CMK (cell line): ENCODE results near the gene KIT.
A peak's percentile ranks its signal among the peaks of the same experiment; 100 is the strongest.

Experiments
- DNase-seq: peaks from one replicate; pipeline ENCODE4 v3.0.0-alpha.2; 2010; ENCODE audit warnings: low read depth

Gene KIT

DNA sequence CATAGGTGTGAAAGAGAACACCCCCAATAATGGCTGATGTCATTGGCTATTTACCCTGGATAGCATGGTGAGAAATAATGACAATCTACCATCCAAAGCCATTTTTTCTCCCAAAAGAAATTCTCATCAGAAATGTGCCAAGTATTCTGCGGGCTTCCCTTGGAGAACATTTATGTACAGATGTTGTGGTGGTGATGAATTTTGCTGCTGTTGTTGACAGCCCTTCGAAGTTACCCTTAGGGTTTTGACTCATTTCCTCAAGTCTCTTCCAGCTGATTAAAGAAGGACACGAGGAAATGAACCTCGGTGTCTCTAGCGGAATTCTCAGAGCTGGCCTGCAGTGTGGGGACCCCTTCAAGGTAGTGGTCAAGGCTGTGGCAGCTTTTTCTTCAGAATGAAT lies 3.4 kb downstream of the KIT start:
- DNase-seq: no peak

DNA sequence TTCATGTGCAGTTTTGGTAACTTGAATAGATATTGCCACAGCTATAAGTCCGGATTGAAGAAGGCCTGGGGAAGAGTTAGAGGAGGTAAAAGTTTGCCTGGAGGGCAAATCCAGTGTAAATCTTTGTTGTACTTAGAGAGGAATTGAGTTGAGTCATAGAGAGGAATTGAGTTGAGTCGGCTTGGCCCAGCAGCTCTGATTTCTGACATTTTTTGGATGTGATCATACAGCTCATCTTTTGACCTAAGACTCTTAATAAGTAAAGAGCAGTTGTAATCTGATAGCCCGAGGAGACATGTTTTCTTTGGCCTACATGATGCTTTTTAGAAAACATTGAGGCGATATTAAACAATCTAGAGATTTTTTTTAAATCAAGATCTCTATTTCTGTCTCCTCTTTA lies 3.9 kb downstream of the KIT start:
- DNase-seq: no peak

DNA sequence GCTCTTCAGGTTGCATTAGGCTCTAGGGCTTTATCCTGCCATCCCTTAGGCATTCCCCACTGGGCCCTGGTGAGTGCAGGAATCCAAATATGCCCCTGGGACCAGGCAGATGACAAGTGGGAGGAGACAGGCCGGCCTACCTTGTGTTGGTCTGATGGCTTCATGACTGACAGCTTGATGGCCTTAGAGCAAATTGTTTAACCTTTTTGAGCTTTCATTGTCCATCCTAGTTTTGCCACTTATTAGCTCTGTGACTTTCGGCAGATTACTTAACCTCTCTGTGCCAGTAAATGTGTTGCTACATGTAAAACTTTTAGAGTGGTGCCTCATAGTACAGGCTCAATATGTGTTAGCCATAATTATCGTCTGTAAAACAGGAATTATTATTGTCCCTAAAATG lies 4.4 kb downstream of the KIT start:
- DNase-seq: no peak

DNA sequence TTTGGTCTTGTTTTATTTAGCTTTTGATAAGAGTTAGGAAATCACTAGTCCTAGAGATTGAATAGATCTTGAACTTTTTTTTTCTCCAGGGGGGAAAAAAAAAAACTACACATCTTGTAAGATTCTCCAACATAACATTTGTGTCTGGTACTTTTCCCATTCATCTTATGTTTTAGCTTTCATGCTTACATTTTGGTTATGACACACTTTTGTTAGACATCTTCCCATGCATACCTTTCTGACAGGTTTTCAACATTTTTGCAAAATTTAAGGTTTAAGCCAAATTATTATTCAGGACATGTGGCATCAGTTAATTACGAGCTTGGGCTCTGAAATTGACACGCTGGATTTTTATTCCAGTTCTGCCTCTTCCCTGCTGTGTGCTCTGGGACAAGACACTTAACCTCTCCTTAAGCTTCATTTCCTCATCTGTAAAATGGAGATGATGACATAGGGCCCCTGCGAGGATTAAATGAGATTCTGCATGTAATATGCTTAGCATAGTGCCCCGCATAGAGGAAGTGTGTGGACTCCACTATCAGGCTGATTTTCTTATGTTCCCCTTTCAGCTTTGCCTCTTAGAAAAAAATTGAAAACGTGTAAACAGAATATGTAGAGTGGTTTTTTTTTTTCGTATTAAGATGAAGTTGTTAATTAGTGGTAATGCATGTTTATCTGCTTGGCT lies 5.3 kb downstream of the KIT start:
- DNase-seq: no peak

DNA sequence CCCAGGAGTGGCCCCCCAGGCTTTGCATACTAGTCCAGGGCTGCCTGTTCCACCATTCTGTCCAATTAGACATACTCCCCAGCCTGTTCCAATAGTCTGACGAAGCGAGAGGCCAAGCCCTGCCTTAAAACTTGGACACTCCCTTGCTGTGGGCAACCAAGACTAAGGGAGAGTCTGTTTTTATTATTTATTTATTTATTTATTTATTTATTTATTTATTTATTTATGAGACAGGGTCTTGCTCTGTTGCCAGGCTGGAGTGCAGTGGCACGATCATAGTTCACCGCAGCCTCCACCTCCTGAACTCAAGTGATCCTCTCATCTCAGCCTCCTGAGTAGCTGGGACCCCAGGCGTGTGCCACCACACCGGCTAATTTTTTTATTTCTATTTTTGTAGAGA lies 6.6 kb downstream of the KIT start:
- no peak for DNase-seq

DNA sequence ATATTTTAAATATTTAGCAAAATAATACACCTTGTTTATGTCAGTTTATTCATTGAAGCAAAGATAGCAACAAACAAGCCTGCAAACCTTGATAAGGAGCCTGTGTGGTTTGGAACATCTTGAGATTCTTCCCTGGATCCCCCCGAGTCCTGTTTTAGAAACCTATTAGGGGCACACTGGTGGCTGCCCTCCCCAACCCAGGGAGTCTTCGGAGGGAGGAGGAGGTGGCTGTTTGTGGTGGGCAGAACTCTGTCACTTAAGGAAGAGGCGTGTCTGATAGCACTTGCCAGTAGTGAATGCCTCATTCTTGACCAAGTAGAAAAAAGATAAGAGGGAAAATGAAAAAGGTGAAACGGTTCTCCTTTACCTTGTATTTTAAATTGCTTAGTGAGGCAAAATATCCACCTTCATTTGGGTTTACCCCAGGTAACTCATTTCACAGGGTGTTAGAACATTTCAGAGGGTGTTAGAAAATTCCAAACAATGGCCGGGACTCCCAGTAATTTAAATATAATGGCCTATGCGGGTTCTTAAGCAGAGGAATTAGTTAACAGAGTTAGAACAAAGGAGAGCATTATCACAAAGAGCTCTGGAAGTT lies 10.4 kb downstream of the KIT start:
- DNase-seq: peak; percentile 64

DNA sequence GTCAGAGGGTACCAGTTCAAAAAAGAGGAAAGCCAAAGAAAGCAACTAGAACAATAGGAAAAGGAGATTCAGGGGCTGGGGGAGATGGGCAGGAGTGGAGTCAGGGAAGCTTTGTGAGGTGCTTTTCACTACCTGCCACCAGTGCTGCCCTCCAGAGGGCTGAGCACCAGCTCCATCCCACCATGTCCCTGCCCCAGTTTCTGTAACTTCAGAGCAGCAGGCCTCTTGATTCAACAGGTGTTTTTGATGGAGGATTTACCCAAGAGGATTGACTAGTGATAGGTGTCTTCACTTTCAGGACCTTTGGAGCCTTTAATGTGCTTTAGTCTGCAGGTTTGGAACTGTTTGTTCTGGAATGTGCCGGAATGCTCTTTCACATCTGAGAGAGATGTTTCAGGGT lies 12.1 kb downstream of the KIT start:
- DNase-seq: no peak

DNA sequence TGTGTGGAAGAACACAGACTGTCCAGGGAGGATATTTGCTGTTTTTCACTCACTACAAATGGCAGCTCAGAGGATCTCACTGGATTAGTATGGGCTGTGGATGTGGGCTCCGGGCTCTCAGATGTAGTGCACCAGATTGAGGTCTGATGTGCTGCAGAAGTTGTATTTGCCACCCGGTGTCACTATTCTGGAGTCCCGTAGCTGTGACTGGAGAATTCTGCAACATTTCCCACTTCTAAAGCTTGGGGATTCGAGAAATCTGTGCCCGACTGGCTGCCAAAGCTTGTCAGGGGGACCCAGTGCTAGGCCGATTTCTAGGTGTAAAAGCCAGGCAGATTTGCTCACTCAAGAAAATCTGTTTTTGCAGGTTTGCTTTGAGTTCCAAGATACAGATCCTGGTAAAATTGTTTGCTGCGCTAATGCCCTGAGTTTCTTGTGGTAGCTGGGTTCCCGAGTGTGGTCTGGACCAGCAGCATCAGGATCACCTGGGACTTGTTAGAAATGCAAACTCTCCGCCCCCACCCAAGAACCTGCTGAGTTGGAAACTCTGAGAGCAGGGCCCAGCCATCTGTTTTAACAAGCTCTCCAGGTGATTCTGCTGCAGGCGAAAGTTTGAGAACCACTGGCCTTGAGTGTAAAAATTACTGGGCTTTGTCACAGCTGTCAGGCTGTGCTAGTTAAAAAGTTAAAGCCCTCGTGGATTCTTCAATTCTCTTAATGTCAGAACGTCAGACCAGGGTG lies 18.1 kb downstream of the KIT start:
- no peak for DNase-seq

DNA sequence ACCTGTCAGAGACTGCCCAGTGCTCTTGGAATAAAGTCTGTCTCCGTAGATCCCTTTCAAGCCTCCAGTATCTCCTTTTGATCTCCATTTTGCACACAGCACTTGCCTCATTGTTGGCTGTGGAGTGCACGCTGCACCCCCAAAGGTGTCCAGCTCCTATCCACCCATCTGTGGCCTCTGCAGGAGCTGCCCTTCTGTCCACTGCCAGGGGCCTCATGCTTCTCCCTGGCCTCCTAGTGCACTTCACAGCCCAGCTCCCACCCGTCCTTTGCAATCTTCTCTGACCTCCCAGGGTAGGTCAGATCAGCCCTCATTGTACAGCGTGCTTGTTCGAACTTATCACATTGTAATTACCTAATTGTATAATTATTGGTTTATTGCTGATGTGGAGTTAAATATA lies 18.9 kb downstream of the KIT start:
- no peak for DNase-seq

DNA sequence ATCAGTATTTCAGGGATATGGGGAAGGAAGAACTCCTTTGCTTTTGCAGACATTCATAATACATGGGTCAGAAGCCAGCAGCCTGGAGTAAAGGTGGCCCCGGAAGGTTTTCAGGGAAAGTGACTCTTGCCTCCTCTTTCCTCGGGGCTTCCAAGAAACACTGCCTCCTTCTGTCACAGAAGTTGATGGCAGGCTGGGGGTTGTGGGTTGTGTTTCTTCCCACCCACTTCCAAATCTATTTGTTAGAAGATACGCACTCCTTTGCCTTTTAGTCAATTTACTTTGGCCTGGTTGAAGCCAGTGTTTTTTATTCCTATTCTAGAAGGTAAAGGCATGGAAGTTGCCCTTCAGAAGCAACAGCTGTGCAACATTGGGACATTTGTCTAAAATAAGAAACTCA lies 19.7 kb downstream of the KIT start:
- DNase-seq: no peak

DNA sequence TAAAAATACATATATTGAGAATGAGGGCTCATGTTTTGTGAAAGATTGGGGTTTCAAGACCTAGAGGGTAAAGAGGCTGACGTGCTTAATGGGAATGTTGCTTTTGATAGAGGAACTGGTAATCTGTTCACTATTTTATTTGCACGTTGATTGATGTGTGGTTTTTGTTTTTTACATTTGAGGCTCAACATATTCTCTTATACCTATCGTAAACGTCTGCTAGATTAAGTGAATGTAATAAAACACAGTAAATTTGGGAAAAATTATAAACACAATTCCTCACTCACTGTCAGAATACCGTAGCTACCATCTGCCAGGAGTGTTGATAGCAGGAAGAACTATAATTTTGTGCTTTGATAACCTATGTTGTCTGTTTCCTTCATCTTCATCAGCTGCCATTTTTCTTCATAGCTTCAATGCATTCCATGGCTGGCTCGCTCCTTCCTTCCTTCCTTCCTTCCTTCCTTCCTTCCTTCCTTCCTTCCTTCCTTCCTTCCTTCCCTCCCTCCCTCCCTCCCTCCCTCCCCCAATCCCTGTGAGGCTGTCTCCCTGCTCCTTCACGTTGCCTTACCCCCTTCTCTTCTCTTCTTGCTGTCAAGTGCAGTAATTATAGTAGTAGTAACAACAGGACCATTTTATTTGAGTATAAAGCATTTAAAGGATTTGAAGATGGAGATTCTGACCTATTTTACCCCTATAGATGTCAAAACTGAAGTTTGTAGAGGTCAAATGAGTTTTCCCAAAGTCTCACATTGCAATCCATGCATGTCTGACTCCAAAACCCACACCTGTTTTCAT lies 20.3 kb downstream of the KIT start:
- no peak for DNase-seq

DNA sequence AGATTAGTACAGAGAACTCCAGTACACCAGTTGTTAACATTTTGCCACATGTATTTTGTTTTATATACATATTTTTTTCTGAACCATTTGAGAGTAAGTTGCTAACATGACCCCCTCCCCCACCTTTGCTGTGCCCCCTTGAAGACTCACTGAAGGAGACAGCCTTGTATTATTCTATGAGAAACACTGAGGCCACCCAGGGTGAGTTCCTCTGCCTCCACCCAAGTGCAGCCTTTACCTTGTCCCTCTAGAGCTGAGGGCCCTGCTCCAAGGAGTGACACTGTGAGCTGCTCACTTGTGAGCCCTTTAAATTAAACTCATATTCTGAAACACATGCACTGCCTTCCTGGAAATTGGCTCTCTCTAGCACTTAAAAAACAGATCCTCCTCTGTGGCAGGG lies 21.1 kb downstream of the KIT start:
- DNase-seq: no peak

DNA sequence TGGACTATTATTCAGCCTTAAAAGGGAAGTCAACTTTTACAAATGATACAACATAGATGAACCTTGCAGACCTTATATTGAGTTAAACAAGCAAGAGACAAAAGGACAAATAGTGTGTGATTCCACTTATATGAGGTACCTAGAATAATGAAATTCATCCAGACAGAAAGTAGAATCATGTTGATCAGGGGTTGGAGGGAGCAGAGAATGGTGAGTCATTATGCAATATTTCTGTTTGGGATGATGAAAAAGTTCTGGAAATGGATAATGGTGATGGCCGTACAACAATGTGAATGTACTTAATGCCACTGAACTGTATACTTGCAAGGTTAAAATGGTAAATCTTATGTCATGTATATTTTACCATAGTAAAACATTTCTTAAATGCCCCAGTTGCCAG lies 22.1 kb downstream of the KIT start:
- DNase-seq: no peak

DNA sequence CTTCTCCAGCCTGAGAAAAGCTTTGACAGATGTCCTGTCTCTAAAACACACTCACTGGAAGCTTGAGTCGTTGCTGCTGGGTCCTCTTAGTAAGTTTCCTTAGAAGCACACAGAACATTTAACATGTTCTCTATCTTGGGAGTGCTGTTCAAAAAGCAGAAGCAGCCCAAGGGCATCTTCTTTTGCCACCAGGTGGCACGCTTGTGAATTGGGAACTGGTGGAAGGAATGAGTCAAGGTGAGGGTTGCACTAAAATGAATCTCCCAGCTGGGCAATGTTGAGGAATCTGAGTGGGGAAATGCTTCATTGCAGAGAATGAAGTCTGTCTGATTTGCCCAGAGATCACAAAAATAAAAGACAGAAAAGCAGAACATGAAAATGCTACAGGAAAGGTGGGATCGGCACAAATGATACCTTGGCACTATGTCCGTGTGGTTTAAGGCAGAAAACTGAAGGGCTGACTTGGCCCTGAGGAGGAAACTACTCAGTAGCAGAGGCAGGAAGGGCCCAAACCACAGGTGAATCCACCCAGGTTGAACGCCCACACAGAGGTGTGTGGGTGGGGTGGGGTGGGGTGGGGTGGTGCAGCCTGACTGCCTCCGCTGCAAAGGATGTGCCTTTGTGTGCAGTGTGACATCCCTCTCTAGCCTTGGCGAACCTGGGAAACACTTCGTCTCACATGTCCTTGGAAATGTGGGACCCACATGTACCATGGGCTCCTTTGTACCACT lies 26.0 kb downstream of the KIT start:
- no peak for DNase-seq

DNA sequence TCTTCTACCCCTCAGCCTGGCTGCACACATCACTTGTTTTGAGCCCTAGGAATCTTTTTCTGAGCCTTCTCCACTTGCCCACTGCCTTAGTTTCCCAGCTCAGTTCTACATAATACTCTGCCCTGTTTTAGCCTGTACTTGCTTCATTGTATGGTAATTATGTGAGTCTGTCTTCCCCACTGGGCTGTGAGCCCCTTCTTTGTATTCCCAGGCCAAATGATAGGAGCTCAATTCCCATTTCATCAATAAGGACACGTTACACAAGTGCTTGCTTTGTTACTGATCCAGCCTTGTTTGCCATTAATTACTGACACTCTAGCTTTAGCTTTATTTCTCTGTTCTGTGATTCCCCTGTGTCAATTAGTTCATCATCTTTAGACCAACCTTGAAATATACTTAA lies 28.1 kb downstream of the KIT start:
- no peak for DNase-seq

DNA sequence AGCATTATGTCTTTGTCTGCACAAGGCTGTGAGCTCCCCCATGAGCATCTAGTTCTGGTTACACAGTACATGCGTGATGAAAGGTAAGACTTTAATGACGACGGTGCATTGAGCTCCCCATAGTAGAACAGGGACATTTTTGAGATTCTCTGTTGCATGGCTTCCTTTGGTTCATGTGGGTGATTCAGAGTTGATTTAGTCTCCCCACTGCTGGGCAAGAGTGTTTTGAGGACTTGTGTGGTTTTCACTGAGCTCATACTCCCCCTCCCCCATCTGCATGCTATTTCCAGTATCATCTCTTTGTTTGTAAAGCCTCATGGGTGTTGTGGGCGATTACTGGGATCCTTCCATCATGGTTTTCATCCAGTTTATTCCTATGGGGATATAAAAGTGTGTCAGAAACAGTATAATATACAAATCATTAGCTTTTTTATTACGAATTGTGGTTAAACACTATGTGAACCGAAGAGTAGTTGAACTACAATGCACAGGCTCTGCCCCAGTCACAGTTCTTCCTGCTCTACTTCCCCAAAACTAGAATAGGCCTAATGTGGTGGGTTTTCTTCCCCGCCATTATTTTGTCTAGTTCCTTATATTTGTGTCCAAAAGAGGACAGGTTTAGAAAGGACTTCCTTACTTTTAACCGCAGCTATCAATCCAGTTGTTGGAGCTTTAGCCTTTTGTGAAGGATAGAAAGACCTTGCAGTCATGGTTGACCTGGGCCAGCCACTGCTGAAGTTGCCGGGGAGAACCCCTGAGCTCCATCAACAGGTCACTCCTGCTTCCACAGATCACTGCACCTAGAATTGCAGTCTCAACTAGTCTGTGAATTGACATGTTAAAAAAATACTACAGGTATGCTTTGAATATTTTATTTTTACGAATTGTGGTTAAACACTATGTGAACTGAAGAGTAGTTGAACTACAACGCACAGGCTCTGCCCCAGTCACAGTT lies 30.4 kb downstream of the KIT start:
- no peak for DNase-seq

DNA sequence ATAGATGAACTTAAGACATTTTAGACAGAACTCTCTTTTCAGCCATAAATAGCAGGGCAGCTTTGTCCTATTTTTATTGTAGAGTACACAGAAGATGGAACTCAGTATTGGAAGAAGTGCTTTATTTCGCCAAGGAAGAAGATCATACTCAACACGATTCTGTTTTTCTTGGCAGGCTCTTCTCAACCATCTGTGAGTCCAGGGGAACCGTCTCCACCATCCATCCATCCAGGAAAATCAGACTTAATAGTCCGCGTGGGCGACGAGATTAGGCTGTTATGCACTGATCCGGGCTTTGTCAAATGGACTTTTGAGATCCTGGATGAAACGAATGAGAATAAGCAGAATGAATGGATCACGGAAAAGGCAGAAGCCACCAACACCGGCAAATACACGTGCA lies 37.6 kb downstream of the KIT start:
- no peak for DNase-seq

DNA sequence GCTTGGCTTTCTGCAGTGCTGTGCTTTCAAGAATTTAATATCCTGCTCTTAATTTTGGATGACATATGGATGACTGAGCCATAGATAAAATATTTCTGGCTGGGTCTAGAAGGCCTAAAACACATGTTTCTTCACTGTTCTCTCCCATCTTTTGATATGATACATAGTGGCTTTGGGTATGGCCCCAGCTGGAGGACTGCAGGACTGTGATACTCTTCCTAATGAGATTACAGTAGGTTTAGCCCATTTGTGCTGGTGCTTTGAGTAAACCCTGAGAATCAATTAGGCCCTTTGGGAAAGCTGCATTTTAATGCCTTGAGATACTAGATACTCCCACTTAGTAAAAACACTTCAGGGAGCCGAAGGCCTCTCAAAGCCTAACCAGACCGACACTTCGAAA lies 38.0 kb downstream of the KIT start:
- DNase-seq: no peak

DNA sequence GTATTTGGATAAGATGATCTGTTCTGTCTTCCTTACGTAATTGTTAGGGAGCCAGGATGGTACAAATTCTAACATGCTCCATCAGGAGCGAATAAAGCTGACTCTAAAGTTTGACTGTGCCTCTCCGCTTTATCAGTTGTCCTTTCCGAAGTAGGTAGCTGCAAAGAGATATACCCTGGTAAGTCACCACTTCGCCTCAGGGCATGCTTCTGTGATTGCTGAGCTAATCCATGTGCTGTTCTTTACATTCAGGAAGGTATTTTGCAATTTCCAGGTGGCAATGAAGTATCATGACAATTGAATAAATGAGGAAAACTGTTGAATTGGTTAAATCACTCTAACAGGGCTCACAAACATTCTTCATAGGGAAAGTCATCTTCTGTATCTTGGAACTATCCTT lies 38.9 kb downstream of the KIT start:
- DNase-seq: no peak

DNA sequence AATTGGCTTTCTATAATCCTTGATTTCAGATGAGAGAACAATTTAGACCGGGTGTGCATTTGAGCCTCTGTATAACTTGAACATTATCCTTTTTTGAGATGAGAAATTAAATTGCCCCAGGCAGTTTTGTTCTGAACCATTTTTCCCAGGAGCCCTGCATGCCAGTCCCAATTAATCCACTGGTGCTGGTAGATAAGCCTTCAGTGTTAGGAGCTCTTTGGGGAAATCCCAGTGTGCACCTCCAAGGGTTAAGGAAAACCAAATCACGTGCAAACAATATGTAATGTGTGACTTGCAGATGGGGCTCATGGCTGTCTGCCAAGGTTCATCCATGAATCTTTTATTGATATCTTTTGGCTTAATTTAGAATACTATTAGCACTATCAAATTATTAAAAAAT lies 43.2 kb downstream of the KIT start:
- DNase-seq: no peak

DNA sequence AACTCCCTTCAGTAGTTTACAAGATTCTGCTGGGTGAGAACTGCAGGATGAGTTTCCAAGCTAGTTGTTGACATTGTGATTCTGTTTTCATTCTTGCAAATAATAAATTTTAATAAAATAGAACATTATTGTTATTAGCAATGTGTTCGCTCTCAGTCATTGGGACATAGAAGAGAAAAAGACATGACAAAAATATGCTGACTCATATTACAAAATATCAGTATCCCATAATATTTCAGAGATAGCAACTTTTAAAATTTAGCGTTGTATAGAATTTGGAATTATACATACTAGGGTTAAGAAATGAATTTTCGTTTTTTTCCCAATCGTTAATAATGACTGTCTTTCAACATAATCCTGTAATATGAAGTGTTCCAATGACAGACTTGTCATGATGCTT lies 45.4 kb downstream of the KIT start:
- DNase-seq: no peak
